ENCODE results near the gene AGAP3.

Gene AGAP3

DNA sequence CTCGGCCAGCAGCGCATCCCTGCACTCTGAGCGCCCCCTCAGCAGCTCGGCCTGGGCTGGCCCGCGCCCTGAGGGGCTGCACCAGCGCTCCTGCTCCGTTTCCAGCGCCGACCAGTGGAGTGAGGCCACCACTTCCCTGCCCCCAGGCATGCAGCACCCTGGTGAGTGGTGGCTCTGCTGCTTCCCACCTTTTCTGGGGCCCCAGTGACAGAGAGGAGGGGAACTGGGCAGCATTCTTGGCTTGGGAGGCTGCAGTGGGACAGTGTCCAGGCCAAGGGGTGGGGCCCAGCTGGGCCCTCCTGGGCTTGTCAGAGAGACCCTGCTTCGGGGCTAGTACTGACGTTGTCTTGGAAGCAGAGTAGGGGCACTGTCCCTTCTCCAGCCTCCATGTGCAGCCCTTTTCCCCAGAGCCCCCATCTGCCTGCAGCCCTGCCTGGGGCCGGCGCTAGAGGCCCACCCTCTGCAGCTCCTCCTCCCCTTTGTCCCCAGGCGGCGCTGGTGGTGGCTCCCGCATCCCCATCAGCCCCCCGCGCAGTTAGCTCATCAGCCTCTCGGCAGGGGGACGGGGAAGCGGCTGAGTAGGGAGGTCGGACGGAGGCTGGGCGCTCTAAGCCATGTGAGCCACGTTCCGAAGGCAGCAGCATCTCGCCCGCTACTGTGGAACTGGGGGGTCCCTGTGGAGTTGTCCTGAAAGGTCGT lies 52.0 kb downstream of the AGAP3 start:
- H3K36me3 ChIP-seq (ENCODE audit: insufficient read depth, low read length): no peaks in the 10 kb centered on the region; the same call in 1 of the 2 replicates
- H3K4me1 ChIP-seq (ENCODE audit: insufficient read depth, low read length): peaks cover 7% of the 10 kb centered on the region; the same call in 1 of the 2 replicates
- H3K9me3 ChIP-seq (ENCODE audit: control insufficient read depth, insufficient read depth, low read length): no peaks in the 10 kb centered on the region
- no peak overlapping the region for H3K9ac ChIP-seq (ENCODE audit: low read depth, low read length)

GRCh38 chr7:151139071-151139790 lies 53.0 kb downstream of the AGAP3 start:
- Histone ChIP-seq H3K4me1 (ENCODE audit: insufficient read depth, low read length) (peaks cover 7% of the 10 kb centered on the region; the same call in 1 of the 2 replicates), H3K9me3 (ENCODE audit: control insufficient read depth, insufficient read depth, low read length) (no peaks in the 10 kb centered on the region), H3K36me3 (ENCODE audit: insufficient read depth, low read length) (no peaks in the 10 kb centered on the region; the same call in 1 of the 2 replicates), H3K9ac (ENCODE audit: low read depth, low read length) (peak overlapping the region; percentile 21; the same call in 1 of the 2 replicates)

- no peaks in the 10 kb centered on the region; the same call in 1 of the 2 replicates for H3K36me3 ChIP-seq (ENCODE audit: insufficient read depth, low read length)
These were observed 53.5 kb downstream of the AGAP3 start for GRCh38 chr7:151139791-151140190.

DNA sequence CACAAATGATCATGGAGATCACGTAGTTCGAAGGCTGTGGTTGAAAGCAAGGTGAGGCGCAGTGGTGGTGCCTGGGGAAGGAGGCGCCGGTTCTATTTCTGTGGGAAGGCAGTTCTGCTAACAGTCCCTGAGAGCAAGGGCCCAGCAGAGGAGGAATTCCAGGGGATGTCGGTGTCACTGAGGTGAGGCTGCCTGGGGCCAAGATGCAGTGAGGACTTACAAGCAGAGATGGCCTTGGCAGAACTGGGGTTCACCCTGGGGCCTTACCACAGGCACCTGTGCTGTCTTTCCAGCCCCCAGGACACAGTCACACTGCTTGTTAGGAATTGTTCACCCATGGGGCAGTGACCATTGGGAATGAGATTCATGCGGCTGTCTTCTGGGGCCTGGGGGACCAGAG lies 54.6 kb downstream of the AGAP3 start:
- no peaks in the 10 kb centered on the region for H3K36me3 ChIP-seq (ENCODE audit: insufficient read depth, low read length)

More at GRCh38 chr7:151139791-151140190, 53.5 kb downstream of the AGAP3 start:
- no peaks in the 10 kb centered on the region for H3K9me3 ChIP-seq (ENCODE audit: control insufficient read depth, insufficient read depth, low read length)
- H3K4me1 ChIP-seq (ENCODE audit: insufficient read depth, low read length): peaks cover 7% of the 10 kb centered on the region; the same call in 1 of the 2 replicates
- H3K9ac ChIP-seq (ENCODE audit: low read depth, low read length): no peak overlapping the region

DNA sequence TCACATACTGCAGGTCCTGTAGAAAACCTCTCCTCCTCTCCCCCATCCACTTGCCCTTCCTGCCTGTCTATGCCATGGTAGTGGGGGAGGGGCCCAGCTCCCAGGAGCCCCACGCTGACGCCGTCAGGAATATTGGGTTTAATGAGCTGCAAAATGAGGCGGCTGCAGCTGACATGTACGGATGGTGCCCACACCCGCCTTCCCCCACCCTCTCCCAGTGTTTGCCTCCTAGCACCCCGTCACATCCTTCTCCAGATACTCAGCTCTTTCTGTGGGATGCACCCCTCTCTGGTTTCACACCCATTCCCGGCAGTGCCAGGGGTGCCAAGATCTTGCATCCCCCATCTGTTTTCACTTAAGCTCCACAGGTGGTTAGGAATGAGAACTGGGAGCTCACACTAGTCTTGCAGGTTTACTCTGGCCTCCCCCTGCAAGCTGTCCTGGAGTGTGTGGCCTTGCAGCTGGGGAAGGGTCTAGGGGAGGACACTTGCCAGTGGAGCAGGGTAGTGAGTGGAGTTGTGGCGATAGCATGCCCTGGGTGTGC lies 55.1 kb downstream of the AGAP3 start:
- no peaks in the 10 kb centered on the region for H3K36me3 ChIP-seq (ENCODE audit: insufficient read depth, low read length)
- peaks cover 7% of the 10 kb centered on the region; the same call in 1 of the 2 replicates for H3K4me1 ChIP-seq (ENCODE audit: insufficient read depth, low read length)
- no peaks in the 10 kb centered on the region for H3K9me3 ChIP-seq (ENCODE audit: control insufficient read depth, insufficient read depth, low read length)
- H3K9ac ChIP-seq (ENCODE audit: low read depth, low read length): no peak overlapping the region

More for the DNA sequence above, 54.6 kb downstream of the AGAP3 start:
- no peak overlapping the region for H3K9ac ChIP-seq (ENCODE audit: low read depth, low read length)
- peaks cover 7% of the 10 kb centered on the region; the same call in 1 of the 2 replicates for H3K4me1 ChIP-seq (ENCODE audit: insufficient read depth, low read length)
- H3K9me3 ChIP-seq (ENCODE audit: control insufficient read depth, insufficient read depth, low read length): no peaks in the 10 kb centered on the region

- H3K36me3 ChIP-seq (ENCODE audit: insufficient read depth, low read length): no peaks in the 10 kb centered on the region
- H3K9ac ChIP-seq (ENCODE audit: low read depth, low read length): no peak overlapping the region
- no peaks in the 10 kb centered on the region for H3K9me3 ChIP-seq (ENCODE audit: control insufficient read depth, insufficient read depth, low read length)
- peaks cover 7% of the 10 kb centered on the region; the same call in 1 of the 2 replicates for H3K4me1 ChIP-seq (ENCODE audit: insufficient read depth, low read length)
These were observed 55.8 kb downstream of the AGAP3 start for GRCh38 chr7:151141855-151142685.

- H3K36me3 ChIP-seq (ENCODE audit: insufficient read depth, low read length): no peaks in the 10 kb centered on the region
- no peak overlapping the region for H3K9ac ChIP-seq (ENCODE audit: low read depth, low read length)
- H3K9me3 ChIP-seq (ENCODE audit: control insufficient read depth, insufficient read depth, low read length): no peaks in the 10 kb centered on the region
- H3K4me1 ChIP-seq (ENCODE audit: insufficient read depth, low read length): peaks cover 7% of the 10 kb centered on the region; the same call in 1 of the 2 replicates
These were observed 56.4 kb downstream of the AGAP3 start for GRCh38 chr7:151142686-151143040.

DNA sequence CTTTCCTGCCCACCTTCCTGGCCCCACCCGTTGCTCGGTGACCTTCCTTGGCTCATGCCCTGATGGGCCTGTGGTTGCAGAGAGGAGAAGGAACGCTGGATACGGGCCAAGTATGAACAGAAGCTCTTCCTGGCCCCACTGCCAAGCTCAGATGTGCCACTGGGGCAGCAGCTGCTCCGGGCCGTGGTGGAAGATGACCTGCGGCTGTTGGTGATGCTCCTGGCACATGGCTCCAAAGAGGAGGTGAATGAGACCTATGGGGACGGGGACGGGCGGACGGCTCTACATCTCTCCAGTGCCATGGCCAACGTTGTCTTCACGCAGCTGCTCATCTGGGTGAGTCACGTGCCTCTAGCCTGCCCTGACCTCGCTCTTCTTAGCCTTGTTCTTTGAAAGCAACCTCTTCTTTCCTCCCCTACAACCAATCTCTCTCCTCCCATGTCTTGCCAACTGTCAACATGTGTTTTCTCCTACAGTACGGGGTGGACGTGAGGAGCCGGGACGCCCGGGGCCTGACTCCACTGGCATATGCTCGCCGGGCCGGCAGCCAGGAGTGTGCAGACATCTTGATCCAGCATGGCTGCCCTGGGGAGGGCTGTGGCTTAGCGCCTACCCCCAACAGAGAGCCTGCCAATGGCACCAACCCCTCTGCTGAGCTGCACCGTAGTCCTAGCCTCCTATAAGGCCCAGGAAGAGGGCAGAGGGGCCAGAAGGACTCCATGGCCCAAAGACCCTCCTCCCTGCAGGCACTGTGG lies 57.2 kb downstream of the AGAP3 start:
- Histone ChIP-seq H3K36me3 (ENCODE audit: insufficient read depth, low read length) (no peaks in the 10 kb centered on the region), H3K9ac (ENCODE audit: low read depth, low read length) (no peak overlapping the region), H3K4me1 (ENCODE audit: insufficient read depth, low read length) (peaks cover 7% of the 10 kb centered on the region; the same call in 1 of the 2 replicates), H3K9me3 (ENCODE audit: control insufficient read depth, insufficient read depth, low read length) (no peaks in the 10 kb centered on the region)

- Histone ChIP-seq H3K9ac (ENCODE audit: low read depth, low read length) (no peak overlapping the region), H3K4me1 (ENCODE audit: insufficient read depth, low read length) (no peaks in the 10 kb centered on the region; the same call in 1 of the 2 replicates), H3K36me3 (ENCODE audit: insufficient read depth, low read length) (no peaks in the 10 kb centered on the region), H3K9me3 (ENCODE audit: control insufficient read depth, insufficient read depth, low read length) (no peaks in the 10 kb centered on the region)
These were observed 58.1 kb downstream of the AGAP3 start for GRCh38 chr7:151144387-151144786.

- no peak overlapping the region for H3K9ac ChIP-seq (ENCODE audit: low read depth, low read length)
- H3K9me3 ChIP-seq (ENCODE audit: control insufficient read depth, insufficient read depth, low read length): no peaks in the 10 kb centered on the region
- H3K36me3 ChIP-seq (ENCODE audit: insufficient read depth, low read length): no peaks in the 10 kb centered on the region
- H3K4me1 ChIP-seq (ENCODE audit: insufficient read depth, low read length): no peaks in the 10 kb centered on the region
These were observed 60.5 kb downstream of the AGAP3 start for GRCh38 chr7:151146761-151147160.

- Histone ChIP-seq H3K36me3 (ENCODE audit: insufficient read depth, low read length) (no peaks in the 10 kb centered on the region), H3K9ac (ENCODE audit: low read depth, low read length) (no peak overlapping the region), H3K9me3 (ENCODE audit: control insufficient read depth, insufficient read depth, low read length) (no peaks in the 10 kb centered on the region), H3K4me1 (ENCODE audit: insufficient read depth, low read length) (no peaks in the 10 kb centered on the region)
These were observed 62.3 kb downstream of the AGAP3 start for GRCh38 chr7:151148319-151149259.

DNA sequence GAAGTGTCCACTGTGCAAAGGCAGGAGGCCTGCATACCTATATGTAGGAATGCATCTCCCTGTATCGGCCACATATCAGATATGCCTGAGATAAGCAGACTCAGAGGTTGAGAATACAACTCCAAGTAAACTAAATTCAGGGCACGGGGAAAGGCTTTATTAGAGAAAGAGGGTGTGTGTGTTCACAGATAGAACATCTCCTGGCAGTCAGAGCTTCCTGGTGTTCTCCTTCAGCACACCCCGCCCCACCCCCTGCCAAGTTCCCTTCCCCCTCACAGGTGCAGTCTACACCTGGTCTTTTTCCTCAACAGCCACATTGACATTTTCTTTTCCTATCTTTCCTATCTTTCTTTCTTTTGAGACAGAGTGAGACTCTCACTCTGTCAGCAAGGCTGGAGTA lies 64.1 kb downstream of the AGAP3 start:
- Histone ChIP-seq H3K4me1 (ENCODE audit: insufficient read depth, low read length) (no peaks in the 10 kb centered on the region), H3K9me3 (ENCODE audit: control insufficient read depth, insufficient read depth, low read length) (no peaks in the 10 kb centered on the region), H3K36me3 (ENCODE audit: insufficient read depth, low read length) (no peaks in the 10 kb centered on the region), H3K9ac (ENCODE audit: low read depth, low read length) (no peak overlapping the region)
